Prostate gland (tissue), 2 donors: ENCODE results near the gene PET100.

Source experiments
- CTCF ChIP-seq, 4 experiments: fragments of 200-600 bp in 2 of 4; fragments of 450-650 bp in 2 of 4; sonication (generic) in 2 of 4; IDR thresholded peaks; 1 replicate in 3 of 4; 2 replicates in 1 of 4; pipeline ENCODE4 v1.5.1; 2016 to 2019; ENCODE audit warnings: antibody characterized with exemption in 4 of 4, mild to moderate bottlenecking in 2 of 4, moderate library complexity in 2 of 4
- POLR2A ChIP-seq: fragments of 450-650 bp; IDR thresholded peaks from one replicate; pipeline ENCODE4 v1.6.1; 2016; ENCODE audit warnings: antibody characterized with exemption, mild to moderate bottlenecking

GRCh38 chr19:7672522-7672921 is 42.9 kb downstream of the PET100 start:
- TF ChIP-seq POLR2A (no peak), CTCF (IDR thresholded peaks at IDR 0.05) (no peak)
